Measurements from ENCODE around the gene TOMM20.
"Not testable (repeated sequence)": the region's sequence is repeated elsewhere in the genome, so short reads cannot be mapped to it uniquely, and the experiment has no call there.

The TOMM20 gene

DNA sequence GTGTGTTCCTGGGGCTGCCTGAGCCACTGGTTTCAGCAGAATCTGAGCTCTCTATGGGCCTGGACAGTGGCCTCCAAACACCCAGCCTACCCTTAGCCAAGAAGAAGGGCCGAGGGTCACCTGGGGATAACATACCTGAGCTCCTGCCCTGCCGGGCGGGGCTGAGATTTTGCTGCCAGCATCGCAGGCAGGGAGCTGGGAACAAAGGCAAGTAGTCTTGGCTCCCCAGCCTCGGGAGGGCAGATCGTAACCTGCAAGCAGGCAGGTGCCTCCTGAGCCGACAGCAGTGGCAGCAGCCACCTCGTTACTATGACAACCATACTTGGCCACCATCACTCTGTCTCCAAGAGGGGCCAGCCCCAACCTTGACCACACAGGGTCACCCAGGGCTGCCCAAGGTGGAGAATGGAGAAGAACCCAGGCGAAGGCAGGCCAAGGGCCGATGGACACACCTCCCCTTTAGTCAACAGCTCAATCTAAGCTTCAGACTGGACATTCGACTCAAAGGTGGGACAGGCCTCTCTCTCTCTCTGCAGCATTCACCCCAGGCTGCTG, 54.6 kb downstream of the TOMM20 start:
- peaks cover 8 to 51% (median 45%) of the 10 kb centered on the region in 4 experiments for H3K4me1 ChIP-seq (ENCODE audit: control extremely low read depth in 1 of 4, control insufficient read depth in 4 of 4, insufficient read depth in 4 of 4, low read length in 3 of 4)
- ChIA-PET POLR2A (no interaction called here), CTCF (interaction anchor here (1.3 to 2.0 kb wide), 4 partner anchors 9 to 587 kb away, joined by 3 to 9 read pairs (median 5); no protein-coding TSS in a partner anchor)
- no peaks in the 10 kb centered on the region for H3K27me3 ChIP-seq (replicated peaks in 2 of 5; ENCODE audit: control insufficient read depth in 4 of 5, insufficient read depth in 5 of 5, low read length in 4 of 5)
- no peaks in the 10 kb centered on the region for H3K36me3 ChIP-seq (ENCODE audit: control insufficient read depth in 4 of 4, insufficient read depth in 4 of 4, low read length in 3 of 4)
- WGBS (ENCODE audit: insufficient coverage): 95% methylated on average over 9 of the region's 11 CpGs
- DNase-seq: no peak
- H3K27ac ChIP-seq (ENCODE audit: insufficient read depth in 1 of 2, low read depth in 1 of 2, low read length in 2 of 2, poor library complexity in 1 of 2, severe bottlenecking in 2 of 2): no peak overlapping the region
- H3K9me3 ChIP-seq (ENCODE audit: control extremely low read depth in 1 of 5, control insufficient read depth in 4 of 5, insufficient read depth in 2 of 5, low read depth in 1 of 5, low read length in 4 of 5): no peaks in the 10 kb centered on the region
- no peak overlapping the region for H3K4me3 ChIP-seq (ENCODE audit: control insufficient read depth in 1 of 7, extremely low read depth in 1 of 7, insufficient read depth in 4 of 7, low read depth in 2 of 7, low read length in 6 of 7)

DNA sequence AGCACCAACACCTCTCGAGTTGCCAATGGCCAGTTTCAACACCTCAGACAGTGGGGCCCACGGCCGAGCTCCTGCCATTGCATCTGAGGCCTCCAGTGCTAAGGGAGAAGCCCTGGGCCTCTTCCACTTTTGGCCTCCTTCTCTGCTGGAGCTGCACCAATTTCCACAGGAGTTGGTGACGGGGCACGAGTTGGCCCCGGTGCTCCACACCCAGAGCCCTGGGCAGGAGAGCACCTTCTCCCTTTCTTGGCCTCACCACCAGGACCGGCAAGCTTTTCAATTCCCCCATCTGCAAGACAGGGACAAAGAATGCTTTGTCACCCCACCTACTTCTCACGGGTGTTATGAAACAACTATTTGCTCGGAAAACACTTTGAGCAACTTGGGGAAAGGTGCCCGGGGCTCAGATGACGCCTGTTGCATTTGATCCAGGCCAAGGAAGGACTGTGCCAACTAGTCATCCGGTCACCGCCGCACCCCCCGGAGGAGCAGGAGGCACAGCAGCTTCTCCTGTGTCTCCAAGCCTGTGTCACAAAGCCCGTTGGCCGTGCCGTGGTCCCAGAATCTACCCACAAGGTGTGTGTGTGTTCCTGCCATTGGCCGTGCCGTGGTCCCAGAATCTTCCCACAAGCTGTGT, 55.2 kb downstream of the TOMM20 start:
- no peaks in the 10 kb centered on the region for H3K36me3 ChIP-seq (ENCODE audit: control insufficient read depth in 4 of 4, insufficient read depth in 4 of 4, low read length in 3 of 4)
- peaks cover 8 to 50% (median 44%) of the 10 kb centered on the region in 4 experiments for H3K4me1 ChIP-seq (ENCODE audit: control extremely low read depth in 1 of 4, control insufficient read depth in 4 of 4, insufficient read depth in 4 of 4, low read length in 3 of 4)
- H3K27me3 ChIP-seq (replicated peaks in 2 of 5; ENCODE audit: control insufficient read depth in 4 of 5, insufficient read depth in 5 of 5, low read length in 4 of 5): no peaks in the 10 kb centered on the region
- CTCF ChIA-PET: interaction anchor here (0.9 to 2.0 kb wide), 5 partner anchors 8 to 586 kb away, joined by 3 to 9 read pairs (median 5); no protein-coding TSS in a partner anchor
- POLR2A ChIA-PET: interaction anchor here (0.9 kb wide), 1 partner anchor 469 kb away, joined by 3 read pairs; no protein-coding TSS in a partner anchor
- WGBS (ENCODE audit: insufficient coverage): 82% methylated on average over 19 of the region's 20 CpGs
- no peaks in the 10 kb centered on the region for H3K9me3 ChIP-seq (ENCODE audit: control extremely low read depth in 1 of 5, control insufficient read depth in 4 of 5, insufficient read depth in 2 of 5, low read depth in 1 of 5, low read length in 4 of 5)
- no peak overlapping the region for H3K4me3 ChIP-seq (ENCODE audit: control insufficient read depth in 1 of 7, extremely low read depth in 1 of 7, insufficient read depth in 4 of 7, low read depth in 2 of 7, low read length in 6 of 7)
- DNase-seq: peak in 2 of 3 donors; percentile 52 to 60
- H3K27ac ChIP-seq (ENCODE audit: insufficient read depth in 1 of 2, low read depth in 1 of 2, low read length in 2 of 2, poor library complexity in 1 of 2, severe bottlenecking in 2 of 2): no peak overlapping the region

DNA sequence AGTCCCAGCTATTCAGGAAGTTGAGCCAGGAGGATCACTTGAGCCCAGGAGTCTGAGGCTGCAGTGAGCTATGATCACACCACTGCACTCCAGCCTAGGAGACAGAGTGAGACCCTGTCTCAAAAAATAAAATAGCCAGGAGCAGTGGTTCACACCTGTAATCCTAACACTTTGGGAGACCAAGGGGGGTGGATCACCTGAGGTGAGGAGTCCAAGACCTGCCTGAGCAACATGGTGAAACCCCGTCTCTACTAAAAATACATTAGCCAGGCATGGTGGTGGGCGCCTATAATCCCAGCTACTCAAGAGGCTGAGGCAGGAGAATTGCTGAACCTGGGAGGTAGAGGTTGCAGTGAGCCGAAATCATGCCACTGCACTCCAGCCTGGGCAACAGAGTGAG, 56.1 kb downstream of the TOMM20 start:
- H3K27ac ChIP-seq (ENCODE audit: insufficient read depth in 1 of 2, low read depth in 1 of 2, low read length in 2 of 2, poor library complexity in 1 of 2, severe bottlenecking in 2 of 2); DNase-seq; H3K27me3 ChIP-seq (replicated peaks in 2 of 5; ENCODE audit: control insufficient read depth in 4 of 5, insufficient read depth in 5 of 5, low read length in 4 of 5); H3K9me3 ChIP-seq (ENCODE audit: control extremely low read depth in 1 of 5, control insufficient read depth in 4 of 5, insufficient read depth in 2 of 5, low read depth in 1 of 5, low read length in 4 of 5); H3K4me3 ChIP-seq (ENCODE audit: control insufficient read depth in 1 of 7, extremely low read depth in 1 of 7, insufficient read depth in 4 of 7, low read depth in 2 of 7, low read length in 6 of 7); H3K36me3 ChIP-seq (ENCODE audit: control insufficient read depth in 4 of 4, insufficient read depth in 4 of 4, low read length in 3 of 4): not testable (repeated sequence)
- POLR2A ChIA-PET: interaction anchor here (0.9 kb wide), 1 partner anchor 468 kb away, joined by 3 read pairs; no protein-coding TSS in a partner anchor
- CTCF ChIA-PET: interaction anchor here (0.9 to 2.0 kb wide), 3 partner anchors 11 to 415 kb away, joined by 3 to 9 read pairs (median 5); no protein-coding TSS in a partner anchor
- H3K4me1 ChIP-seq (ENCODE audit: control extremely low read depth in 1 of 4, control insufficient read depth in 4 of 4, insufficient read depth in 4 of 4, low read length in 3 of 4): peaks cover 10 to 50% (median 43%) of the 10 kb centered on the region in 4 experiments
- WGBS (ENCODE audit: insufficient coverage): no CpG with 5 or more reads among the region's 3 CpGs

DNA sequence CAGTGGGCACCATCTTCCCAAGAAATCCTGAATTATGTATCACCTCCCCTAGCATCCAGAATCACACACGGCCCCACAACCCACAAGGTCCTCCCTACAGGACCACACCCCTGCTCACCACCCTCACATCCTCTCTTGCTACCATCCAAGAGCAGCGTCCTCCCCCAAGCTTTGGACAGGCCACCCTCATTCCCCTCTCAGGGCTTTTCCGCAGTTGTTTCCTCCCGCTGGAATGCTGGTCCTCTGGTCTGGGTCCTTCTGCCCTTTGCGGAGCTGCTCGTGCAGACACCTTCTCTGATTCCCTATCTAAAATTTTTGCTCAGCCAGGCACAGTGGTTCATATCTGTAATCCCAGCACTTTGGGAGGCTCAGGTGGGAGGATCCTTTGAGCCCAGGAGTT, 56.5 kb downstream of the TOMM20 start:
- Histone ChIP-seq H3K27ac (ENCODE audit: insufficient read depth in 1 of 2, low read depth in 1 of 2, low read length in 2 of 2, poor library complexity in 1 of 2, severe bottlenecking in 2 of 2) (no peak overlapping the region), H3K27me3 (replicated peaks in 2 of 5; ENCODE audit: control insufficient read depth in 4 of 5, insufficient read depth in 5 of 5, low read length in 4 of 5) (no peaks in the 10 kb centered on the region), H3K4me3 (ENCODE audit: control insufficient read depth in 1 of 7, extremely low read depth in 1 of 7, insufficient read depth in 4 of 7, low read depth in 2 of 7, low read length in 6 of 7) (no peak overlapping the region), H3K9me3 (ENCODE audit: control extremely low read depth in 1 of 5, control insufficient read depth in 4 of 5, insufficient read depth in 2 of 5, low read depth in 1 of 5, low read length in 4 of 5) (no peaks in the 10 kb centered on the region), H3K36me3 (ENCODE audit: control insufficient read depth in 4 of 4, insufficient read depth in 4 of 4, low read length in 3 of 4) (no peaks in the 10 kb centered on the region), H3K4me1 (ENCODE audit: control extremely low read depth in 1 of 4, control insufficient read depth in 4 of 4, insufficient read depth in 4 of 4, low read length in 3 of 4) (peaks cover 10 to 50% (median 43%) of the 10 kb centered on the region in 4 experiments)
- ChIA-PET CTCF (interaction anchor here (0.9 to 1.7 kb wide), 2 partner anchors 25 to 415 kb away, joined by 3 to 5 read pairs; no protein-coding TSS in a partner anchor), POLR2A (no interaction called here)
- DNase-seq: no peak
- 91% methylated on average over 6 of the region's 6 CpGs for WGBS (ENCODE audit: insufficient coverage)

DNA sequence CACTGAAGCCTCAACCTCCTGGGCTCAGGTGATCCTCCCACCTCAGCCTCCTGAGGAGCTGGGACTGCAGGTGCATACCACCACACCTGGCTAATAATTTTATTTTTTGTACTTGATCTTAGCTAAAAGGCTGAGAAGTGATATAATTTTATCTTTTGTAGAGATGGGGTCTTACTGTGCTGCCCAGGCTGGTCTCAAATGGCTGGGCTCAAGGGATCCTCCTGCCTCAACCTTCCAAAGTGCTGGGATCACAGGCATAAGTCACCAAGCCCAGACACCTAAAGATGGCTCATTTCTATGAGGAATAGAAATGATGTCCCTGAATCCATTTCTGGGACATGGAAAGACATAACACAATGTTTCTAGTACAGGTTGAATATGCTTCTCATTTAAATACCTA, 57.8 kb downstream of the TOMM20 start:
- no peaks in the 10 kb centered on the region for H3K9me3 ChIP-seq (ENCODE audit: control extremely low read depth in 1 of 5, control insufficient read depth in 4 of 5, insufficient read depth in 2 of 5, low read depth in 1 of 5, low read length in 4 of 5)
- H3K27ac ChIP-seq (ENCODE audit: insufficient read depth in 1 of 2, low read depth in 1 of 2, low read length in 2 of 2, poor library complexity in 1 of 2, severe bottlenecking in 2 of 2): no peak overlapping the region
- H3K36me3 ChIP-seq (ENCODE audit: control insufficient read depth in 4 of 4, insufficient read depth in 4 of 4, low read length in 3 of 4): no peaks in the 10 kb centered on the region
- CTCF ChIA-PET: interaction anchor here (1.1 kb wide), 1 partner anchor 13 kb away, joined by 3 read pairs; no protein-coding TSS in a partner anchor
- H3K4me3 ChIP-seq (ENCODE audit: control insufficient read depth in 1 of 7, extremely low read depth in 1 of 7, insufficient read depth in 4 of 7, low read depth in 2 of 7, low read length in 6 of 7): no peak overlapping the region
- no peaks in the 10 kb centered on the region for H3K27me3 ChIP-seq (replicated peaks in 2 of 5; ENCODE audit: control insufficient read depth in 4 of 5, insufficient read depth in 5 of 5, low read length in 4 of 5)
- no peak for DNase-seq
- H3K4me1 ChIP-seq (ENCODE audit: control extremely low read depth in 1 of 4, control insufficient read depth in 4 of 4, insufficient read depth in 4 of 4, low read length in 3 of 4): peaks cover 10 to 47% (median 41%) of the 10 kb centered on the region in 4 experiments
- POLR2A ChIA-PET: no interaction called here

DNA sequence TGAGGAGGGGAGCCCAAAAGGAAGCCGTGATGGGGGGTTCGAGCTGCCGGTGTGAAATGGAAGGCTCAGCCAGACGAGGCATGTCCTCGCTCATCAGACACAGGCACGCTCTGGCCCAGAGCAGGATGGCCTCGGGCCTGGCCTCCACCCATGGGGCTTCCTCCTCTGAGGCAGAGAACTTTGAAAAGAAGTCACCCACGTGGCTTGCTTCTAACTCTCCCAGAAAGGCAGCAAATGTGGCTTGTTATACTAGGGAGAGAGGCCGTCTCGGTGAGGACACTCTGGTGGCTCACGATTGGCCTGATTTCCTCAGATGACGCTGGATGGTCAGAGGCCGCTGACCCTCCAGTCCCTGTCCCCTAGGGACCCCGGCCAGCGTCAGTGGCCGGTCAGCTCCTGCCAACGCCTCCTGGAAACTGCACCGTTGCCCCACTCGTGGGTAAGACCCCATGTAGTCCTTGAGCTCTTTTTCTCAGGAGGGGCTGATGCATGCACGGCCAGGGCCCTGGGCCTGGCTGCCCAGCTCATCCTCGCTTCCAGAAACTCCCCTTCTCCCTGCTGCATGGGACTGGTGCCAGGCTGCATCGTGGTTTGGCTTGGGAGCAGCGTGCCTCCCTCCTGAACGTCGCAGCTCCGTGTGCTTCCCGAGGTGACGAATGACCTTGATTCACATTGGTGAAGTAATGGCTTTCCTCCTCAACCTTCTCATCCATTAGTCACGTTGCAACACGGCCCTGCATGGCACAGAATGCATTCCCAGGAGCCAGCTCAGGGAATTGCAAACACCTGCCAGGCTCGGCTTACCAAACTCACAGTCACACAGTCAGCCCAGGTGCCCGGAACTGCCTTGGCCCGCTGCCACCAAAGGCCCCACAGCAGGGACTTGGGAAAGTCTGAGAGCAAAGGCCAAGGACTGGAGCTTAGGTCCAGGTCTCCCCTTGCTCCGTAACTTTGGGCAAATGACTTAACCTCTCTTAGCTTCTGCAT, 58.8 kb downstream of the TOMM20 start:
- peaks cover 10 to 40% (median 33%) of the 10 kb centered on the region in 4 experiments for H3K4me1 ChIP-seq (ENCODE audit: control extremely low read depth in 1 of 4, control insufficient read depth in 4 of 4, insufficient read depth in 4 of 4, low read length in 3 of 4)
- H3K9me3 ChIP-seq (ENCODE audit: control extremely low read depth in 1 of 5, control insufficient read depth in 4 of 5, insufficient read depth in 2 of 5, low read depth in 1 of 5, low read length in 4 of 5): no peaks in the 10 kb centered on the region
- no peak overlapping the region for H3K4me3 ChIP-seq (ENCODE audit: control insufficient read depth in 1 of 7, extremely low read depth in 1 of 7, insufficient read depth in 4 of 7, low read depth in 2 of 7, low read length in 6 of 7)
- no peak for DNase-seq
- ChIA-PET POLR2A (no interaction called here), CTCF (interaction anchor here (1.1 to 1.3 kb wide), 2 partner anchors 14 kb away, joined by 3 read pairs; no protein-coding TSS in a partner anchor)
- no peaks in the 10 kb centered on the region for H3K27me3 ChIP-seq (replicated peaks in 2 of 5; ENCODE audit: control insufficient read depth in 4 of 5, insufficient read depth in 5 of 5, low read length in 4 of 5)
- no peaks in the 10 kb centered on the region for H3K36me3 ChIP-seq (ENCODE audit: control insufficient read depth in 4 of 4, insufficient read depth in 4 of 4, low read length in 3 of 4)
- WGBS (ENCODE audit: insufficient coverage): 86% methylated on average over 33 of the region's 34 CpGs
- no peak overlapping the region for H3K27ac ChIP-seq (ENCODE audit: insufficient read depth in 1 of 2, low read depth in 1 of 2, low read length in 2 of 2, poor library complexity in 1 of 2, severe bottlenecking in 2 of 2)

All from common myeloid progenitor, CD34-positive (primary cell).